AG04449 (cell line): ENCODE data around the gene SELP.

Experiments
- CTCF ChIA-PET: fragments of 350-600 bp; formaldehyde crosslinking; extraction: SDS; loops from one replicate; lab custom pipeline; 2021; ENCODE audit warnings: antibody characterized with exemption; lab: Yijun Ruan, JAX
- POLR2A ChIA-PET: fragments of 400-600, 350-600 bp; formaldehyde crosslinking; extraction: SDS; loops from one replicate; lab custom pipeline; 2020; ENCODE audit warnings: antibody characterized with exemption, inconsistent platforms; lab: Yijun Ruan, JAX
- DNase-seq: peaks from one replicate; pipeline ENCODE4 v3.0.0-alpha.2; 2010; ENCODE audit warnings: low read depth, low spot score
- H3K4me3 ChIP-seq: 2 replicates; pipeline ENCODE4 v1.5.1; 2011; ENCODE audit warnings: low read depth, mild to moderate bottlenecking, control low read depth, low read length
- TF ChIP-seq, protein P1 (sequence below): IDR thresholded peaks from one replicate; pipeline ENCODE4 v1.5.1; 2011; ENCODE audit warnings: mild to moderate bottlenecking, moderate library complexity, low read length, control low read depth, inconsistent platforms; ENCODE audit not compliant: insufficient read depth; ENCODE audit errors: missing control alignments

SELP gene

DNA sequence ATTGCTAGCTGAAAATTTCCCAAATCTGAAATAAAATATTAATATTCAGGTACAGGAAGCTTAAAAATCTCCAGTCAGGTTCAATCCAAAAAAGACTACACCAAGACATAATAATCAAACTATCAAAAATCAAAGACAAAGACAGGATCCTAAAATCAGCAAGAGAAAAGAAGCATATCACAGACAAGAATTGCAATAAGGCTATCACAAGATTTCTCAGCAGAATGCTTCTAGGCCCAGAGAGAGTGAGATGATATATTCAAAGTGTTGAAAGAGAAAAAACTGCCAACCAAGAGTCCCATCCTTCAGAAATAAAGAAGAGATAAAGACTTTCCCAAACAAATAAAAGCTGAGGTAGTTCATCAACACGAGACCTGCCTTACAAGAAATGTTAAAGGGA is 5.0 kb upstream of the SELP start:
- no peak for DNase-seq
- ChIA-PET POLR2A (no interaction called here), CTCF (no interaction called here)
- TF ChIP-seq, protein P1, sequence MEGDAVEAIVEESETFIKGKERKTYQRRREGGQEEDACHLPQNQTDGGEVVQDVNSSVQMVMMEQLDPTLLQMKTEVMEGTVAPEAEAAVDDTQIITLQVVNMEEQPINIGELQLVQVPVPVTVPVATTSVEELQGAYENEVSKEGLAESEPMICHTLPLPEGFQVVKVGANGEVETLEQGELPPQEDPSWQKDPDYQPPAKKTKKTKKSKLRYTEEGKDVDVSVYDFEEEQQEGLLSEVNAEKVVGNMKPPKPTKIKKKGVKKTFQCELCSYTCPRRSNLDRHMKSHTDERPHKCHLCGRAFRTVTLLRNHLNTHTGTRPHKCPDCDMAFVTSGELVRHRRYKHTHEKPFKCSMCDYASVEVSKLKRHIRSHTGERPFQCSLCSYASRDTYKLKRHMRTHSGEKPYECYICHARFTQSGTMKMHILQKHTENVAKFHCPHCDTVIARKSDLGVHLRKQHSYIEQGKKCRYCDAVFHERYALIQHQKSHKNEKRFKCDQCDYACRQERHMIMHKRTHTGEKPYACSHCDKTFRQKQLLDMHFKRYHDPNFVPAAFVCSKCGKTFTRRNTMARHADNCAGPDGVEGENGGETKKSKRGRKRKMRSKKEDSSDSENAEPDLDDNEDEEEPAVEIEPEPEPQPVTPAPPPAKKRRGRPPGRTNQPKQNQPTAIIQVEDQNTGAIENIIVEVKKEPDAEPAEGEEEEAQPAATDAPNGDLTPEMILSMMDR: no peak
- H3K4me3 ChIP-seq: no peak overlapping the region

DNA sequence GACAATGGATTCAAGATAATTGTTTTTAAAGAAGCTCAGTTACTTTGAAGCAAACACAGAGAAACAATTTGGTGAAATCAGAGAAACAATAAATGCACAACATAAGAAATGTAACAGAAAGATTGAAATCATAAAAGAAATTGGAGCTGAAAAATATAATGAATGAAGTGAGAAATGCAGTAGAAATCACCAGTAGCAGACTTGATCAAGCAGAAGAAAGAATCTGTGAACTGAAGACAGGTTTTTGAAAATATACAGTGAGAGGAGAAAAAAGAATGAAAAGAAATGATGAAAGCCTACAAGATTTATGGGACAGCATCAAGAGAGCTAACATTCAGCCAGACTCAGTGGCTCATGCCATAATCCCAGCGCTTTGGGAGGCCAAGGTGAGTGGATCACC is 4.2 kb upstream of the SELP start:
- no peak overlapping the region for H3K4me3 ChIP-seq
- TF ChIP-seq, protein P1: no peak
- ChIA-PET POLR2A (no interaction called here), CTCF (no interaction called here)
- DNase-seq: no peak

DNA sequence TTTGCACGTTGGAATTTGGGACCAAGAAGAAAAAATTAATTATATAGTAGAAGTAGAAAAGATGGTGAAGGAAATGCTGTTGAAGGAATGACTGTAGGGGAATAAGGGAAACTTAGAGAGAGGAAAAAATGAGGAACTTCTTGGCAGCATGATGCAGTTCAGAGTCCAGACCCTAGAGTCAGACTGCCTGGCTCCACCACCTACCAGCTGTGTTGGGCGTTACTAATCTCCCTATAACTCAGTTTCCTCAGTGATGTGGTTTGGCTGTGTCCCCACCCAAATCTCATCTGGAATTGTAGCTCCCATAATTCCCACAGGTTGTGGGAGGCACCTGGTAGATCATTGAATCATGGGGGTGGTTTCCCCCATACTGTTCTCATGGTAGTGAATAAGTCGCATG is 1.3 kb upstream of the SELP start:
- DNase-seq: no peak
- CTCF ChIA-PET: no interaction called here
- TF ChIP-seq, protein P1: no peak
- POLR2A ChIA-PET: no interaction called here
- no peak overlapping the region for H3K4me3 ChIP-seq

DNA sequence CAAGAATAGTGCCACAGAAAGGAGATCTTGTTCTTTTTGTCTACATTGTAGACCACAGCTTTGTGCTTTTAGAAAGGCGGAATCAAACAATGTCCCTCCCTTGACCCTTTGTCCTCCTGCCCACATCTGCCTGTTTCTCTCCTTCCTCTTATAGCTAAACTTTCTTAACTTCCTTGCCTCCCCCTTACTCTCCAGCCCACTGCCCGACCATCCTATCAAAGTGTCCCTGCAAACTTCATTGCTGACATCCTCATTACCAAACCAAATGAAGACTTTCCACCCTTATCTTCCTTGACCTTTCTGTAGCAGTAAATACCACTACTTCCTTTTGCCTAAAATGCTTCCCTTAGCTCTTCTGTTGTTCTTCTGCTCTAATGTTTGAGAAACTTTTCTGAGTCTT is 5.0 kb downstream of the SELP start:
- DNase-seq: no peak
- no peak overlapping the region for H3K4me3 ChIP-seq
- POLR2A ChIA-PET: no interaction called here
- TF ChIP-seq, protein P1: no peak
- CTCF ChIA-PET: no interaction called here

DNA sequence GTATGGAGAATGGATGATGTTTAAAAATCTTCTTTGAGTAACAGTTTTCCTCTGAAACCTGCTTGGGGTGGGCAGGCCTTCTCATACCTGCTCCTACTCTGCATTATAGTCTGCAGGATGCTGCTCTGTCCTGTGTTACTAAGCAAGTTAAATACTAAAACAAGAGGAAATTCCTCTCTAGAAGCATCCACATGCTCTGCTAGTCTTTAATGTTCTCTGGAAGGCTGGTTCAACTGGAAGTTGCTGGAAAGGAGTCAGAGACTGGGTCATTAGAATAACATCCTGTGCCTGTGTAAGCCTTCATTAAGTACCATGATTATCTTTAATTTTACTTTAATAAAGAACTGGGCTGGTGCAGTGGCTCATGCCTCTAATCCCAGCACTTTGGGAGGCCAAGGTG is 5.8 kb downstream of the SELP start:
- ChIA-PET POLR2A (no interaction called here), CTCF (no interaction called here)
- DNase-seq: no peak
- TF ChIP-seq, protein P1: no peak
- H3K4me3 ChIP-seq: no peak overlapping the region

DNA sequence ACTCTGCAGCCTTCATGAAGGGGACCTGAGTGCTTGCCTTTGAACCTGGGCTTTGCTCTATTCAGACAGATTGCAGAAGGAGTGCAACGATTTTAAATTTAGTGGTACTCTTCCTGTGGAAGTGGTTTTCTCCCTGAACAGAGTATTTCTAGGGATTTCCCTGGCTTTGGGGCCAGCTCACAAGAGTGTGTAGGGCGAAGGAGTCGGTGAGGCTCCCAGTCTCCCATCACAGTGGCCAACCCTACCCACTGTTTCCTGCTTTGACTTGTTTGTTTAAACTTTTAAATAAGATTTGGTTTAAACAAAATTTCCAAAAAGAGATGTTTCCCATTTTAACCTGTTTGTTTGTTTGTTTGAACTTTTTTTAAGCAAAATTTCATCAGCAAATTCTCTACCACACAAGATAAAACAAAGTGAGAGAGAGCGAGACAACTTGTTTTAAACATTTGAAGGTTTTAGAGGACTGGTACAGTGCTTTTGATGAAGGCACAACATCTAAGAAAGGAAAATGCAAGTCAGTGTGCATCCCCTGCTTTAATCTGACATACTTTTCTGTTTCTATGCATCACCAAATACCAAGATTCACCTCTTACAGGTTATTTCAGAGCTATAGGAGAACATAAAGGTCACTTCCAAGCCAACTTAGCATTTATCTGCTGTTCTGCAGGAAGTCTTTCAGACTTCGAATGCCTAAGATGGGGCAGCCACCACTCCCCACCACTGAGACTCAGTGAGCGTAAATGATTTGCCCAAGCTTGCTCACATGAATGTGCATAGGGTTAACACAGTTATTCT is 6.6 kb downstream of the SELP start:
- no peak overlapping the region for H3K4me3 ChIP-seq
- TF ChIP-seq, protein P1: no peak
- ChIA-PET POLR2A (no interaction called here), CTCF (no interaction called here)
- DNase-seq: no peak
